Dendritic cell treated with granulocyte-macrophage colony-stimulating factor and Interleukin-4, amounts not matched to agents 40 ng/mL and 50 ng/mL, for 4 days (primary cell): ENCODE results near the gene ARL4A.
A peak's percentile ranks its signal among the peaks of the same experiment; 100 is the strongest.

Source experiments
- H3K27ac Mint-ChIP-seq: one replicate; pipeline ENCODE4 v1.8.0; 2022; ENCODE audit warnings: mild to moderate bottlenecking, mixed read lengths
- H3K27me3 Mint-ChIP-seq: one replicate; pipeline ENCODE4 v1.8.0; 2022; ENCODE audit warnings: mild to moderate bottlenecking, mixed read lengths
- H3K36me3 Mint-ChIP-seq: one replicate; pipeline ENCODE4 v1.8.0; 2022; ENCODE audit warnings: low read depth, mixed read lengths
- H3K4me1 Mint-ChIP-seq: one replicate; pipeline ENCODE4 v1.8.0; 2022; ENCODE audit warnings: low read depth, mixed read lengths
- H3K4me3 Mint-ChIP-seq: one replicate; pipeline ENCODE4 v1.8.0; 2022; ENCODE audit warnings: mild to moderate bottlenecking, moderate library complexity, mixed read lengths
- H3K9me3 Mint-ChIP-seq: one replicate; pipeline ENCODE4 v1.8.0; 2022; ENCODE audit warnings: mixed read lengths
- intact Hi-C: fragments of 100-400 bp; cut with micrococcal nuclease; formaldehyde crosslinking; loops from one replicate; pipeline ENCODE4 v1.15.0; 2022

The ARL4A gene

DNA sequence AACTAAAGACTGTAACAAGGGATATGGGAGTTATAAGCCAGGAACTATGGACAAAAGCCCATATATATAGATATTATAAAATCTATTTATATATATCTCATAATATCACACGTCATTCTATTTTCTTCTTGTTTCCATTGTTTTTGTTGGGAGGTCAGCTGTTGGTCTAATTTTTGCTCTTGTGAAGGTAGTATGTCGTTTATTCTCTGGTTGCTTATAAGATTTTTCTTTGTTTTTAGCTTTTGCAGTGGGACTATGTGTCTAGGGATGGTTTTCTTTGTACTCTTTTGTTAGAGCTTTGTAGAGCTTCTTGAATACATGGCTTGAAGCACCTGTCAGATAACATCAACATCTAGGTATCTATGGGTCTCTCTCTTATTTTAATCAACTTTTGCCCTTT lies 14.0 kb downstream of the ARL4A start:
- Mint-ChIP-seq H3K9me3 (peaks cover 23% of the 10 kb centered on the region), H3K4me1 (no peaks in the 10 kb centered on the region), H3K27ac (no peak overlapping the region), H3K4me3 (no peak overlapping the region), H3K36me3 (peaks cover 6% of the 10 kb centered on the region), H3K27me3 (no peaks in the 10 kb centered on the region)
- intact Hi-C loops, result no loop called here

GRCh38 chr7:12703881-12704280 lies 16.4 kb downstream of the ARL4A start:
- intact Hi-C loops, result no loop called here
- H3K27ac Mint-ChIP-seq, result no peak overlapping the region
- H3K4me3 Mint-ChIP-seq, result no peak overlapping the region
- H3K9me3 Mint-ChIP-seq, result peaks cover 23% of the 10 kb centered on the region
- peaks cover 6% of the 10 kb centered on the region for H3K36me3 Mint-ChIP-seq
- H3K4me1 Mint-ChIP-seq, result no peaks in the 10 kb centered on the region
- H3K27me3 Mint-ChIP-seq, result no peaks in the 10 kb centered on the region

DNA sequence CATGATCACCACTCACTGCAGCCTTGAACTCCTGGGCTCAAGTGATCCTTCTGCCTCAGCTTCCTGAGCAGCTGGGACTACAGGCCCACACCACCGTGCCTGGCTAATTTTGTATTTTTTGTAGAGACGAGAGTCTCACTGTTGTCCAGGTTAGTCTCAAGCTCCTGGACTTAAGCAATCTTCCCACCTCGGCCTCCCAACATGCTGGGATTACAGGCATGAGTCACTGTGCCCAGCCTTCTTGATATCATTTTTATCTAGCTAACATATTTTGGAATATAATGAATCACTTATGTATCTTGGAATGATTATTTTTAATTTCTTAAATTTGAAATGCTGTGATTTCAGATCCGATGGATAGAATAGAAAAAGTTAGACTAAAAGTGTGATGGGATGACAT lies 18.4 kb downstream of the ARL4A start:
- H3K27ac Mint-ChIP-seq, result no peak overlapping the region
- H3K27me3 Mint-ChIP-seq, result no peaks in the 10 kb centered on the region
- no peak overlapping the region for H3K4me3 Mint-ChIP-seq
- intact Hi-C loops, result no loop called here
- H3K4me1 Mint-ChIP-seq, result no peaks in the 10 kb centered on the region
- H3K36me3 Mint-ChIP-seq, result peaks cover 6% of the 10 kb centered on the region
- peaks cover 18% of the 10 kb centered on the region for H3K9me3 Mint-ChIP-seq

DNA sequence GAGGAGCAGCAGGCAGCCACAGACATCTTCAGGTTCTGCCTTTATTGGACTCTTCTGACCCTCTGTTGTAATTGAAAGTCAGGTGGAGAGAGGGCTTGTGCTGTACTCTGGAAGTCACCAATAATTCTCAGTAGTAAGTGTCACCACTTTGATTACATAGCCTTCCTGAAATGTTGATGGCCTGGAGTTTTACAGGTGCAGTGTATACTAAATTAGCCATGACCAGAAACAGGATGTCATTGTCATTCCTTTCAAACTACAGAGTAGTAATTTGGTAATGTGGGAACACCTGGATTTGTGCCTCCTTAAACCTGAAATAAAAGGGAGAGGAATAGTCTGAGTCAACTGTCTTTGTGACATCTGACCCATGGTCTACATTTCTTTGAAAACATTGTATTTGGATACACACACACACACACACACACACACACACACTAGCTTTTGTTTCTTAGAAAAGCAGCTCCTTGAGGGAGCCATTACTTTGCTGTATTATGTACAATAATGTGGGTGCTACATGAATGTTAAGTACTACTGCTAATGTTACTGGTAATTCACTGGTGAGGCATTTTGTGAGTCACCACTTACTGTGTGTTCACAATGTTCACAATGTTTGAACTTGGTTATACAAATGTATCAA lies 19.6 kb downstream of the ARL4A start:
- Mint-ChIP-seq H3K27ac (no peak overlapping the region), H3K4me3 (no peak overlapping the region), H3K27me3 (no peaks in the 10 kb centered on the region), H3K4me1 (no peaks in the 10 kb centered on the region), H3K9me3 (peaks cover 7% of the 10 kb centered on the region), H3K36me3 (no peaks in the 10 kb centered on the region)
- intact Hi-C loops, result no loop called here

GRCh38 chr7:12708314-12708713 lies 20.9 kb downstream of the ARL4A start:
- Mint-ChIP-seq H3K36me3 (no peaks in the 10 kb centered on the region), H3K27me3 (no peaks in the 10 kb centered on the region), H3K4me1 (no peaks in the 10 kb centered on the region), H3K4me3 (no peak overlapping the region), H3K27ac (no peak overlapping the region), H3K9me3 (no peaks in the 10 kb centered on the region)
- intact Hi-C loops, result no loop called here

GRCh38 chr7:12709726-12710502 lies 22.5 kb downstream of the ARL4A start:
- intact Hi-C loops, result no loop called here
- Mint-ChIP-seq H3K27me3 (no peaks in the 10 kb centered on the region), H3K9me3 (no peaks in the 10 kb centered on the region), H3K27ac (no peak overlapping the region), H3K4me1 (peaks cover 8% of the 10 kb centered on the region), H3K36me3 (no peaks in the 10 kb centered on the region), H3K4me3 (no peak overlapping the region)

DNA sequence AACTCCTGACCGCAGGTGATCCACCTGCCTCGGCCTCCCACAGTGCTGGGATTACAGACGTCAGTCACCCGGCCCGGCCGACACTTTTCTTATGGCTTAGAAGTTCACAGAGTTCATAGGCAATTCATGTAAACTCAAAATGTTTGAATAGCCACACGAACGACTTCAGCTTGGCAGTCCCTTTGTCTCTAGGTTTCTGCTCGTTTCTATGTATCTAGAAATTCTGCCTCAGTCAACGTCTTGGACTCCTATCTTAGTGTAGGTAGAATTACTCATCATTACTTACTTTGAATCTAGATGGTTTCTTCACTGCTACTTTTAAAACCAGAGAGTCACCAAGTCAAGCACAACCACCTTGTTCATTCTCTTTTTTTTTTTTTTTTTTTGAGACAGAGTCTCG lies 23.7 kb downstream of the ARL4A start:
- Mint-ChIP-seq H3K4me3 (no peak overlapping the region), H3K27ac (no peak overlapping the region), H3K4me1 (peaks cover 18% of the 10 kb centered on the region)

GRCh38 chr7:12712236-12712635 lies 24.8 kb downstream of the ARL4A start:
- Mint-ChIP-seq H3K27ac (no peak overlapping the region), H3K4me3 (no peak overlapping the region), H3K9me3 (no peaks in the 10 kb centered on the region), H3K27me3 (no peaks in the 10 kb centered on the region), H3K4me1 (peaks cover 28% of the 10 kb centered on the region), H3K36me3 (no peaks in the 10 kb centered on the region)
- intact Hi-C loops, result no loop called here

More for the DNA sequence above, 23.7 kb downstream of the ARL4A start:
- H3K27me3 Mint-ChIP-seq, result no peaks in the 10 kb centered on the region
- intact Hi-C loops, result no loop called here
- no peaks in the 10 kb centered on the region for H3K36me3 Mint-ChIP-seq
- H3K9me3 Mint-ChIP-seq, result no peaks in the 10 kb centered on the region

- Mint-ChIP-seq H3K4me1 (peaks cover 41% of the 10 kb centered on the region), H3K36me3 (no peaks in the 10 kb centered on the region), H3K4me3 (no peak overlapping the region), H3K27me3 (no peaks in the 10 kb centered on the region), H3K27ac (no peak overlapping the region), H3K9me3 (no peaks in the 10 kb centered on the region)
- intact Hi-C loops, result no loop called here
Observed at GRCh38 chr7:12713625-12714378, 26.4 kb downstream of the ARL4A start.

DNA sequence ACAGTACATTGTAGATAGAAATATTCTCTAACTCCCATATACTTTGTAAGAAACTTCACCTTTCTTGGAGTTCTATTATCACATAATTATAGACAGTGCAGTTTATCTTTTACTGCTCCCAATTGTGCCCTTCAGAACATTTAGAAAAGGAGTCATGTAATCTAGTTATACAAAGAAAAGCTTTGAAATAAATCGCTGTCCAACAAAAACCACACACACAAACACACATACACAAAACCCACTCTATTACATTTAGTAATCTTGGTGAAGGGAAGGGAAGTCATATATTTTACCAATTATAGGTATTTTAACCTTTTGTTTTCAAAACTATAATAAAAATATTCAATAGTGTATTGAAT lies 26.9 kb downstream of the ARL4A start:
- H3K4me1 Mint-ChIP-seq, result peaks cover 46% of the 10 kb centered on the region
- intact Hi-C loops, result no loop called here
- H3K9me3 Mint-ChIP-seq, result no peaks in the 10 kb centered on the region
- no peaks in the 10 kb centered on the region for H3K27me3 Mint-ChIP-seq
- no peak overlapping the region for H3K27ac Mint-ChIP-seq
- no peak overlapping the region for H3K4me3 Mint-ChIP-seq
- H3K36me3 Mint-ChIP-seq, result no peaks in the 10 kb centered on the region

GRCh38 chr7:12715372-12716133 lies 28.1 kb downstream of the ARL4A start:
- Mint-ChIP-seq H3K27me3 (no peaks in the 10 kb centered on the region), H3K4me3 (peak overlapping the region; percentile 51), H3K4me1 (peaks cover 54% of the 10 kb centered on the region), H3K36me3 (no peaks in the 10 kb centered on the region), H3K27ac (peak overlapping the region; percentile 66), H3K9me3 (no peaks in the 10 kb centered on the region)
- intact Hi-C loops, result no loop called here

- H3K4me3 Mint-ChIP-seq, result no peak overlapping the region
- no peaks in the 10 kb centered on the region for H3K27me3 Mint-ChIP-seq
- peak overlapping the region; percentile 66 for H3K27ac Mint-ChIP-seq
- H3K9me3 Mint-ChIP-seq, result no peaks in the 10 kb centered on the region
- peaks cover 56% of the 10 kb centered on the region for H3K4me1 Mint-ChIP-seq
- no peaks in the 10 kb centered on the region for H3K36me3 Mint-ChIP-seq
- intact Hi-C loops, result no loop called here
Observed at GRCh38 chr7:12716134-12716681, 28.8 kb downstream of the ARL4A start.

GRCh38 chr7:12716722-12717121 lies 29.3 kb downstream of the ARL4A start:
- intact Hi-C loops, result no loop called here

More at GRCh38 chr7:12716722-12717121, 29.3 kb downstream of the ARL4A start:
- no peak overlapping the region for H3K27ac Mint-ChIP-seq
- no peaks in the 10 kb centered on the region for H3K36me3 Mint-ChIP-seq
- H3K4me3 Mint-ChIP-seq, result no peak overlapping the region
- no peaks in the 10 kb centered on the region for H3K27me3 Mint-ChIP-seq
- H3K4me1 Mint-ChIP-seq, result peaks cover 62% of the 10 kb centered on the region
- no peaks in the 10 kb centered on the region for H3K9me3 Mint-ChIP-seq
